Measurements from ENCODE around the gene CALHM4. TPM values are rescaled to one million over a fixed set of nuclear protein-coding genes. Genes with fewer than 3 reads are reported as not detected.
"Not testable (repeated sequence)": the region's sequence is repeated elsewhere in the genome, so short reads cannot be mapped to it uniquely, and the experiment has no call there.

Gene CALHM4
- polyA plus RNA-seq, 3 donors: 0.58 to 0.88 (median 0.85) TPM

DNA sequence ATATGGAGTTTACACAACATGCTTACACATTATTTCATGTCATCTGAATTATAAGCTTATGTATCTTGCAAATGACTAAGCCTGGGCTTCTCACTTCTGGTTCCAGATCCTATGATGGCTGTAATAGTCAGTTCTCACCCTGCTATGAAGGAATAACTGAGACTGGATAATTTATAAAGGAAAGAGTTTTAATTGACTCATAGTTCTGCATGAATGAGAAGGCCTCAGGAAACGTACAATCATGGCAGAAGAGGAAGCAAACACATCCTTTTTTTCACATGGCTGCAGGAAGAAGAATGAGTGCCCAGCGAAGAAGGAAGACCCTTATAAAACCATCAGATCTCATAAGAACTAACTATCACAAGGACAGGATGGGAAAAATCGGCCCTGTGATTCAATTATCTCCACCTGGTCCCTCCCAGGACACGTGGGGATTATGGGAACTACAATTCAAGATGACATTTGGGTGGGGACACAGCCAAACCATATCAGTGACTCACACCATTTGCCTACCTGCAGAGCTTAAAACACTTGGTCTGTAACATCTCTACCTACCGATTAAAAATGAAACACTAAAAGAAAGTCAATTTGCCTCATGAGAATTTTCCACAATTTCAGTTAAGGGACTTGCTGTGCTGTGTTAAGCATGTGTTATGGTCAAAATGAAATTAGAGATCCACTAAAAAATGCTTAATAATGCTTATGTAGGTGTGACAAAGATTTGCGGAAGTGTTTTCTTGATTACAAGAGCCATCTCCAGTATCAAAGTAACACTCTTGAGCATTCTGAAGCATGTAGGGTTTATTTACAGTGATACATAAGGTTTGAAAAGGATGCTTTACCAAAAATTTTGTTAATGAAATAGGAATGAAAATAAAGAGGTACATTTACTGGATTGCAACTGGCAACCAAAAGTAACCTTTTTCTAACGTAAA, 15.5 kb downstream of the CALHM4 start:
- DNase-seq (ENCODE audit: extremely low read depth in 1 of 11, low read depth in 9 of 11, low spot score in 4 of 11): no peak

DNA sequence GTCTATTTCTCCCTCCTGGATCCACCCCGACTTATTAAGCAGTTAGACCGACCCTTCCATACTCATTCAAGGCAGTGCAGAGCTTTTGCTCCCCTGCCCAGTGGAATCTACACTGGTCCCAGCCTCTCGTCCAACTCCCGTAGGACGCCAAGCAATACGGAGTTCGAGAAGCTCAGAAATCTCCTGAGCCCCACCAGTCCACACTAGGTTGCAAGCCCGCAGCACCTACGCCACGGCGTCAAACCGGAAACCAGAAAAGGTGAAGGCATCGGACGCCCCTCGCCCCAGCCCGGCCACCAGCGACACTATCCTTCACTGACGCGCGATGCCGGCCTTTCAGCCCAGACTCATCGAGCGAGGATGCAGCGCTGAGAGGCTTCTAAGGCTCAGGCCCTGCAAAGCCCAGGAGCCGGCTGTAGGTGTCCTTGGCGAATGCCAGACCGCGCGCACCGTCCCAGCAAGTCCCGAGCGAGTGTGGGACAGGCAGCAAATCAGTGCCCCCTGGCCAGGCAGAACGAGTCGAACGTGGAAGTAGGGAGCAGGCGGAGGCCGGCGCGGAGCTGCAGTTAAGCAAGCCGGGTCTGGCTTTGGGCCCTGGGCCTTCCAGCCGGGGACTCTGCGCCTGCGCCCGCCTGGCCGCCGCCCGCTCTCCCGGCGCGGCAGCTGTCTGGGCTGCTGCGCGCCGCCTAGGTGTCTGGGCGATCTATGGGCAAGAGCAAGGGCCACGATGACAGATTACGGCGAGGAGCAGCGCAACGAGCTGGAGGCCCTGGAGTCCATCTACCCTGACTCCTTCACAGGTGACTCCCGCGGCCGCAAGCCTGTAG, 17.5 kb downstream of the CALHM4 start, which contains the start of gene RWDD1:
TSS of gene RWDD1 (plus strand) at position 649 of the 827 bp plus-strand sequence. CDS start at position 728, 79 bp downstream.
- peak; percentile 93 to 99 (median 97) for DNase-seq (ENCODE audit: extremely low read depth in 1 of 11, low read depth in 9 of 11, low spot score in 4 of 11)

DNA sequence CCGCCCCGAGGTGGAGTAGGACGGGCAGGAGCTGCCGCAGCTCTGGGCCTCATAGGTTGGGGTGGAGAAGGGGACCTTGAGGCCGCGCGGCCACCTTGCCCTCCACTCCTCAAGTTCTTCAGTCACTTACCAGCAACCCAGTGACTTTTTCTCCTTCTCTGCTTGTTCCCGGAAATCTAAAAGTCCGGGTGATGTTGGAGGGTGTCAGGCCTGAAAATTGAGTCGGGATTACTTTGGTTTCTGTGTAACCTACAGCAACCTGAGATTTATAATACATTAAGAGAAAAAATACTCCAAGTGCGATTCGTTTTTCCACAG, 18.1 kb downstream of the CALHM4 start:
- peak in 1 of 11 donors; percentile 25 for DNase-seq (ENCODE audit: extremely low read depth in 1 of 11, low read depth in 9 of 11, low spot score in 4 of 11)

DNA sequence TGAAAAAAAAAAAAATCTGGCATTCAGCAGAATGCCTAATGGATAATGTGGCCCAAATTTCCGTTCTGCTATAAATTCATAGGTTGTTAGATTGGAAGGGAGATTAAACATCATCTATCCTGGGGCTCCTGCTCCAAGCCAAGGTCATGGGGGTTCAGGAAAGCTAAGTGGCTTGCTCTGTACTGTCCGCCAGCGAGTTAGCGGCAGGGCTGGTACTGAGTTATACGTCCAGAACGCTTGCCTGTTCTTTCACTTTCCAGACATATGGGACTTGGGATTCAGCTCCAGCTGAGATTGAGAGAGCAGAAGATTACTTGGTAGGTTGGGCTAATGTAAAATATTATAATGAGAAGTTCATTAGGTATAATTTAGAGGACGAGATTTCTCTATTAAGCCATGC, 18.6 kb downstream of the CALHM4 start:
- peak in 1 of 11 donors; percentile 14 for DNase-seq (ENCODE audit: extremely low read depth in 1 of 11, low read depth in 9 of 11, low spot score in 4 of 11)

DNA sequence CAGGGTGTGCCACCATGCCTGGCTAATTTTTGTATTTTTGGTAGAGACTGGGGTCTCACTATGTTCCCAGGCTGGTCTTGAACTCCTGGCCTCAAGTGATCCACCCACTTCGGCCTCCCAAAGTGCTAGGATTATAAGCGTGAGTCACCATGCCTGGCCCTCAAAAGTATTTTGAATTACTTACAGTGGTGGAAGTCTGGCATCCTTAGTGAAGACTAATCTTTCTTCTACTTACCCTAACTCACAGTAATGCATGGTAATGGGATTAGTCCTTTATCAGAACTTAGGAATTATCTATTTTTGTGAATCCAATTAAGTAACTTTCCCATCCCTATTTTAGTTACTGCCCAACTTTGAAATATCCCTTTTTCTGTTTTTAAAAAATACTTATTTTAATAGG, 21.7 kb downstream of the CALHM4 start:
- no peak for DNase-seq (ENCODE audit: extremely low read depth in 1 of 11, low read depth in 9 of 11, low spot score in 4 of 11)

DNA sequence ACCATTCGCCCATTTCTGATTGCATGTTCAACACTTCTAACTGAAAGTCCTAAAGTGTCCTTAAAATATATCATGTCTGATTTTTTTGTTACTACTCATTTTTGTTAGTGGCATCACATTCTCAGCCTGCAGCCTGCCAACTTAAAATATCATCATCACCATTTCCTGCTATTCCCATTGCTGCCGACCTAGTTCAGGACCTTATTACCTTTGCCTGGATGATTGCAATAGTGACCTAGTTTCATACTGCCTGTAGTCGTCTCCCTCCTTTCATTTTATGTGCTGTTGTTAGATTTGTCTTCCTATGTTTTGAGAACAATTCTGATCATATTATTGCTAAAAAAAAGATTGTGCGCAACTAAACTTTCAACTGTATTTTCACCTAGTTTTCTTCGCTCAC, 23.9 kb downstream of the CALHM4 start:
- DNase-seq (ENCODE audit: extremely low read depth in 1 of 11, low read depth in 9 of 11, low spot score in 4 of 11): no peak

DNA sequence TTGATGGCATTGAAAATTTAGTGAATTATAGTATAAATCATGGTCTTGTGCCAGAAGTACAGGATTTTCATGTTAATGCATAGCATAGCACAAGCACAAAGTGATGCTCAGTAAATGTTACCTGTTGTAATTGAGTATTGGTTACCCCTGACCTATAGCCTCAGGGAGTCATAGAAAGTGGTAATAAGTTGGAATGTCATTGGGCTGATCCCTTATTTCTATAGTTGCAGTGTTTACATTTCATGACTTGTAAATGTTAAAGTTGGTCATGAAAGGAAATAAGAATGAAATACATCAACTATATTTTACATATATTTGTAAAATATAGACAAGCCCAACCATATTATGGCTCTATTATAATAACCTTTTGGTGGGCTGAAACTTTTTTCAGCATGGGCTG, 24.8 kb downstream of the CALHM4 start:
- no peak for DNase-seq (ENCODE audit: extremely low read depth in 1 of 11, low read depth in 9 of 11, low spot score in 4 of 11)

DNA sequence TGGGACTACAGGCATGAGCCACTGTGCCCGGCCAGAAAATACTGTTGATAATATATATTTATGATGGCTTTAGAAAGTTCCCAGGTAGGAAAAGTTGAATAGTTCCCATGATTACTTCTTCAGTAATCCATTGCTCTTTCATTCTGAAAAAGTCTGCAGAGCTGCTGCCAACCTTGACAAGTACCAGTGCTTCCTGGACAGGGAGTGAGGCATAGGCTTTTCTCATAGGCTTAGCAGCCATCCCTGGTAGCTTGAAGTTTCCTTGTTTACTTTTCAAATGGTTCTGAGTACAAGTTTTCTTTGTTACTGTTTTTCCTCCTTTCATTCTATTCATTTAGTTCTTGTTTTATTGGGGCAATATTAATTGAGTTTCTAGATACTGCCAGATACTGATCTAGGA, 25.6 kb downstream of the CALHM4 start:
- no peak for DNase-seq (ENCODE audit: extremely low read depth in 1 of 11, low read depth in 9 of 11, low spot score in 4 of 11)

DNA sequence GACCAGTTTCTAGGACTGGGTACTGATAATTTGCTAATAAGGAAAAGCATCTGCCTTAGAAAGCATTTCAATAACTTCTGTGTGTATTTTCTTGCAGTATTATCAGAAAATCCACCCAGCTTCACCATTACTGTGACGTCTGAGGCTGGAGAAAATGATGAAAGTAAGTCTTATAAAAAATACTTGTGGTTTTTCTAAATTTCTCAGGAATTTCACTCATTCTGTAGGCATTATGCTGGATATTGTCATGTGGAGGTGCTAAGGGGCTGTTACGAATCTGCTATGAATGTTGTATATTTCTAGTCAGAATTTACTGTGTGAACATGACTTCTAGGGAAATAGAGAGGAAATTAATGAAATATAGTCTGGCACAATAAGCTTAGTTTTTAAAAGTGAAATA, 26.6 kb downstream of the CALHM4 start:
- DNase-seq (ENCODE audit: extremely low read depth in 1 of 11, low read depth in 9 of 11, low spot score in 4 of 11): no peak

DNA sequence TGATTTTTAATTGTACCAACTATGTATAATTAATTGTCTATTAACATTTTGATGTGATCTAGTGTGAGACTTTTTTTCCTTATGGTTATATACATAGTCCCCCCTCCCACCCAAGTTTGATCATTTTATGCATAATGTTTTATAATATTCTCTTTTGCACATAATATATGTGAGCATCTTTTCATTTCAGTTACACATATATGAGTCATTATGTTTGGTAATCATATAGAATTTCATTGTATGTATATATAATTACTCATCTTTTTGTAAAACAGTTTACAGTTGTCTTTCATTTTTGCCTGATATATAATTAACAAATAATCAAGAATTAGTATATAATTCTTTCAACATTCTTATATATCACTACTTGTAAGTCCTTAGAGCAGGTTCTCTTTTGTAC, 32.7 kb downstream of the CALHM4 start:
- no peak for DNase-seq (ENCODE audit: extremely low read depth in 1 of 11, low read depth in 9 of 11, low spot score in 4 of 11)

DNA sequence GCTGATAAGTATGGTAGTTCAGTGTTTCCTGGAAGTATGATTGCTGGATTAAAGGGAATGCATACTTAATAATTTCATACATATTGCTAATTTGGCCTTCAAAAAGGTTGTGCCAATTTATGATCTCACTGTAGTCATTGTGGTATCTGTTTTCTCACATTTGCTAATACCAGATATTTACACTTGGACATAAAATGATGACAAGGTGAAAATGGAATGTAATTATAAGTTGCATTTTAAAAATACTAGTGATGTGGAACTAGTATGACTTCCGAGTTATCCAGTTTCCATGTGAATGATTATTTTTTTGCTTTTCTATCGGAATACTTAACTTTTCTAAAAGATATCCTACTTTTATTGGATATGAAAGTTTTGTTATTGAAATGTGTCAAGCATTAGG, 33.2 kb downstream of the CALHM4 start:
- no peak for DNase-seq (ENCODE audit: extremely low read depth in 1 of 11, low read depth in 9 of 11, low spot score in 4 of 11)

DNA sequence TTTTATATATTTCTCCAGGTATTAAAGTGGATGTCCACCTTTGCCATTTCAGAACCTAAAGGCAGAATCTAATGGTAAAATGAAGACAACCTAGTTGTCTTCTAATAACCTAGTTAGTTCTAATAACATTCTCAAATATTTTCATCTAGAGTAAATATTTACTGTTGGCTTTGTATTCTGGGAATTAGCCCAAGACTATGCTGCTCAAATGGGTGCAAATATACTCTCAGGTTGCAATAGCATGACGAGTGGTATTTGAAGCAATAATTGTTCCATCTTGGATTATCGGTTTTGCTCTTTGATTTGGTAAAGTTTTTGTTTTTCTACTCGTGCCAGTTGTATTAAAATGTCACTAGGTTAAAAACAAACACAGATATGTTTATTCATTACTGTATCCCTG, 41.7 kb downstream of the CALHM4 start:
- DNase-seq (ENCODE audit: extremely low read depth in 1 of 11, low read depth in 9 of 11, low spot score in 4 of 11): no peak

DNA sequence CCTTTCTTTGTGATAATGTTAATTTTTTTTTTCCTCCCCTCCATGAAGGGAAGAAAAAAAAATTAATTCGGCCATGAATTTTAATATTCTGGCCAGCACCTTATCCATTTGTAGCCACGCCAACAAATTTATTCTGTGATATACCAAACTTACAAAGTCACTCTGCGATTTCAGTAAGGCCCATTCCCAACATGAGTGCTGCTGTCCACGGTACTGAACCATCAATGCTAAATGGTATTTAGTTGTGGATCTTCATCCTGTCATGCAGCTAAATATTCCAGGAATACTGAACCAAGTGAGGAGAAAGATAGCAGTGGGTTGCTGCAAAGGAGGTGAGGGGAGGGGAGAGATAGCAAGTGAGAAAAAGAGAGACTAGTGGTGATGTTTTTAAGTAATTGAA, 43.3 kb downstream of the CALHM4 start:
- DNase-seq (ENCODE audit: extremely low read depth in 1 of 11, low read depth in 9 of 11, low spot score in 4 of 11): peak in 6 of 11 donors; percentile 20 to 45 (median 36)

DNA sequence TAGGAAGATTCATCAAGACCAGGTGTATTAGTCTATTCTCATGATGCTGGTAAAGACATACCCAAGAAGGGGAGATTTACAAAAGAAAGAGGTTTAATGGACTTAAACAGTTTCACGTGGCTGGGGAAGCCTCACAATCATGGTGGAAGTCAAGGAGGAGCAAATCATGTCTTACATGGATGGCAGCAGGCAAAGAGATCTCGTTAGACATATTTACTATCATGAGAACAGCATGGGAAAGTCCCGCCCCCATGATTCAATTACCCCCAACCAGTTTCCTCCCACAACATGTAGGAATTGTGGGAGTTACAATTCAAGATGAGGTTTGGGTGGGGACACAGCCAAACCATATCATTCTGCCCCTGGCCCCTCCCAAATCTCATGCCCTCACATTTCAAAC, 50.4 kb downstream of the CALHM4 start:
- DNase-seq (ENCODE audit: extremely low read depth in 1 of 11, low read depth in 9 of 11, low spot score in 4 of 11): not testable (repeated sequence)

DNA sequence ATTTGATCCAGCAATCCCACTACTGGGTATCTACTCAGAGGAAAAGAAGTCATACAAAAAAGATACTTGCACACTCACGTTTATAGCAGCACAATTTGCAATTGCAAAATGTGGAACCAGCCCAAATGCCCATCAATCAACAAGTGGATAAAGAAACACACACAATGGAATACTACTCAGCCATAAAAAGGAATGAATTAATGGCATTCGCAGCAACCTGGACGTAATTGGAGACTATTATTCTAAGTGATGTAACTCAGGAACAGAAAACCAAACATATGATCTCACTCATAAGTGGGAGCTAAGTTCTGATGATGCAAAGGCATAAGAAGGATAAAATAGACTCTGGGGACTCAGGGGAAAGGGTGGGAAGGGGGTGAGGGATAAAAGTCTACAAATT, 51.3 kb downstream of the CALHM4 start:
- not testable (repeated sequence) for DNase-seq (ENCODE audit: extremely low read depth in 1 of 11, low read depth in 9 of 11, low spot score in 4 of 11)

DNA sequence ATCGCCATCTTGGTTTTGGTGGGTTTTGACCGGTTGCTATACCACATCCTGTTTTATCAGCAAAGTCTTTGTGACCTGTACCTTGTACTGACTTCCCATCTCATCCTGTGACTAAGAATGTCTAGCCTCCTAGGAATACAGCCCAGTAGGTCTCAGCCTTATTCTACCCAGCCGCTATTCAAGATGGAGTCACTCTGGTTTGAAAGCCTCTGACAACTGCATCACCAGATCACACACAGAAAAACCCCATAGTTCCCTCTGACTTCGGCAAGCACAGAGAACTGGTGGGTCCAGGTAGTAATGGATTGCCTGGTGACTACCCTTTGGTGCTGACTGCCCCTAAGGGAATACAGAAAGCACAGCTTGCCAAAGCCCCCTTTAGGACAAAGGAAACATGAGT, 52.4 kb downstream of the CALHM4 start:
- DNase-seq (ENCODE audit: extremely low read depth in 1 of 11, low read depth in 9 of 11, low spot score in 4 of 11): no peak
